SU-DHL-6 (cell line): ENCODE measurements around the gene IFI44.

Experiments used
- H2AFZ ChIP-seq: fragments of 200-600 bp; sonication (generic); 2 replicates; pipeline ENCODE4 v1.6.1; 2014; ENCODE audit warnings: low read depth, mild to moderate bottlenecking, moderate library complexity, mixed read lengths, antibody characterized with exemption, low read length; ENCODE audit not compliant: severe bottlenecking
- H3F3A ChIP-seq: fragments of 200-600 bp; shearing (Covaris generic); 2 replicates; pipeline ENCODE4 v1.6.0; 2016; ENCODE audit warnings: antibody characterized with exemption, mild to moderate bottlenecking; ENCODE audit not compliant: insufficient read depth
- H3K27ac ChIP-seq: fragments of 200-600 bp; sonication (generic); 2 replicates; pipeline ENCODE4 v1.5.1; 2016; ENCODE audit warnings: low read depth, mild to moderate bottlenecking, low read length, moderate library complexity, mixed read lengths
- H3K27me3 ChIP-seq: fragments of 200-600 bp; sonication (generic), shearing (Covaris generic); 2 replicates; pipeline ENCODE4 v1.6.0; 2014; ENCODE audit warnings: mild to moderate bottlenecking, low read length
- H3K36me3 ChIP-seq: fragments of 200-600 bp; sonication (generic); 2 replicates; pipeline ENCODE4 v1.6.1; 2014; ENCODE audit warnings: mild to moderate bottlenecking, low read length, mixed read lengths
- H3K4me2 ChIP-seq: fragments of 300-600, 200-600 bp; shearing (Covaris generic), sonication (generic); 2 replicates; pipeline ENCODE4 v1.6.0; 2014; ENCODE audit warnings: low read length, low read depth, mild to moderate bottlenecking; ENCODE audit not compliant: poor library complexity, severe bottlenecking
- H3K4me3 ChIP-seq: fragments of 200-600 bp; sonication (generic); 2 replicates; pipeline ENCODE4 v1.5.1; 2014; ENCODE audit warnings: antibody characterized with exemption, low read length, mild to moderate bottlenecking, mixed read lengths; ENCODE audit not compliant: insufficient read depth, poor library complexity, severe bottlenecking
- H3K79me2 ChIP-seq: fragments of 200-600 bp; sonication (generic); 2 replicates; pipeline ENCODE4 v1.6.1; 2014; ENCODE audit warnings: mild to moderate bottlenecking, low read length, moderate library complexity; ENCODE audit not compliant: insufficient read depth
- H3K9ac ChIP-seq: fragments of 200-600 bp; sonication (generic); 2 replicates; pipeline ENCODE4 v1.7.0; 2014; ENCODE audit warnings: mild to moderate bottlenecking, low read length
- H3K9me2 ChIP-seq: fragments of 200-600 bp; sonication (generic); replicated peaks from 2 replicates; pipeline ENCODE4 v1.6.1; 2014; ENCODE audit warnings: low read length; ENCODE audit not compliant: insufficient read depth
- H3K9me3 ChIP-seq: fragments of 200-600 bp; sonication (generic); 2 replicates; pipeline ENCODE4 v1.6.1; 2014; ENCODE audit warnings: low read length, mixed read lengths; ENCODE audit not compliant: insufficient read depth
- H4K20me1 ChIP-seq: fragments of 200-600 bp; sonication (generic); 2 replicates; pipeline ENCODE4 v1.6.1; 2014; ENCODE audit warnings: low read depth, mild to moderate bottlenecking, antibody characterized with exemption, low read length, moderate library complexity, mixed read lengths
- EZH2phosphoT487 ChIP-seq: fragments of 200-600 bp; sonication (generic), shearing (Covaris generic); conservative IDR thresholded peaks from 2 replicates; pipeline ENCODE4 v1.6.1; 2018; ENCODE audit warnings: mild to moderate bottlenecking, antibody characterized with exemption, low read length, moderate library complexity, mixed read lengths
- TF ChIP-seq, protein P1 (sequence below): fragments of 200-600 bp; sonication (generic); IDR thresholded peaks from one replicate; pipeline ENCODE4 v1.5.1; 2017; ENCODE audit warnings: antibody characterized with exemption, mild to moderate bottlenecking, low read length, moderate library complexity; ENCODE audit not compliant: insufficient read depth, poor library complexity, severe bottlenecking

Gene IFI44

DNA sequence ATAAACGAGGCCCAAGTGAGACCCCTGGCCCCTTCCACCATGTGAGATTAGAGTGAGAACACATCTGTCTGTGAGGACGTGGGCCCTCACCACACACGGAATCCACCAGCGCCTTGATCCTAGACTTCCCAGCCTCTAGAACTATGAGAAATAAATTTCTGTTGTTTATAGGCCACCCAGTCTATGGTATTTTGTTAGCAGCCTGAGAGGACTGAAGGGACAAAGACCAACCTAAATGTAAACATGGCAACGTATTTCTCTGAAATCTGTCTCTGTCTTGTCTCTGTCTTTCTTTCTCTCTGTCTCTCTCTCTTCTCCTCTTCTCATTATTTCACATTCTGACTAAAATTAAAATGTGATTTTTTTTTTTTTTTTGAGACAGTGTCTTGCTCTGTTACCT, 45.0 kb upstream of the IFI44 start:
- no peaks in the 10 kb centered on the region for H3K36me3 ChIP-seq
- H3K4me2 ChIP-seq = no peak overlapping the region
- H3K27me3 ChIP-seq = no peaks in the 10 kb centered on the region
- no peaks in the 10 kb centered on the region for H4K20me1 ChIP-seq
- no peak overlapping the region for H3K4me3 ChIP-seq
- H3F3A ChIP-seq = no peaks in the 10 kb centered on the region
- TF ChIP-seq, protein P1, sequence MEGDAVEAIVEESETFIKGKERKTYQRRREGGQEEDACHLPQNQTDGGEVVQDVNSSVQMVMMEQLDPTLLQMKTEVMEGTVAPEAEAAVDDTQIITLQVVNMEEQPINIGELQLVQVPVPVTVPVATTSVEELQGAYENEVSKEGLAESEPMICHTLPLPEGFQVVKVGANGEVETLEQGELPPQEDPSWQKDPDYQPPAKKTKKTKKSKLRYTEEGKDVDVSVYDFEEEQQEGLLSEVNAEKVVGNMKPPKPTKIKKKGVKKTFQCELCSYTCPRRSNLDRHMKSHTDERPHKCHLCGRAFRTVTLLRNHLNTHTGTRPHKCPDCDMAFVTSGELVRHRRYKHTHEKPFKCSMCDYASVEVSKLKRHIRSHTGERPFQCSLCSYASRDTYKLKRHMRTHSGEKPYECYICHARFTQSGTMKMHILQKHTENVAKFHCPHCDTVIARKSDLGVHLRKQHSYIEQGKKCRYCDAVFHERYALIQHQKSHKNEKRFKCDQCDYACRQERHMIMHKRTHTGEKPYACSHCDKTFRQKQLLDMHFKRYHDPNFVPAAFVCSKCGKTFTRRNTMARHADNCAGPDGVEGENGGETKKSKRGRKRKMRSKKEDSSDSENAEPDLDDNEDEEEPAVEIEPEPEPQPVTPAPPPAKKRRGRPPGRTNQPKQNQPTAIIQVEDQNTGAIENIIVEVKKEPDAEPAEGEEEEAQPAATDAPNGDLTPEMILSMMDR = no peak
- no peak for TF ChIP-seq EZH2phosphoT487
- H3K9me2 ChIP-seq = no peaks in the 10 kb centered on the region
- H3K27ac ChIP-seq = no peak overlapping the region
- no peak overlapping the region for H3K9ac ChIP-seq
- no peaks in the 10 kb centered on the region for H3K9me3 ChIP-seq
- no peaks in the 10 kb centered on the region for H3K79me2 ChIP-seq
- H2AFZ ChIP-seq = no peak overlapping the region

DNA sequence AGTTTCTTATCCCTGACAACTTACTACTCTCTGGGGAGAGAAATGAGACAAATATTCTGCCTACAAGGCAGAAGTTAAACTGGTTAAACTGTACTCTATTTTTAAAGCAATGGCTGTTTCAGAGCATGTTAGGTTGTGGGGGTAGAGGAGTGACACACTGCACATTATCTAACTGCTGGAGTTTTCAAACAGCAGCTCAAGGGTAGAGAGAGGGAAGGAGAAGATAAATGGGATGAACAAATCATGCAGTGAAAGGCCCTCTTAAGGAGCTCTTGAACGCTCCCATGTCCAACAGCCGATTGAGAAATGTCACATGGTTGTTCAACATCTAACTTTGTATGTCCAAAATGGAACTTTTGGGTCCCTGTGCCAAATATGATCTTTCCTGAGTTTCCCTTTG, 43.4 kb upstream of the IFI44 start:
- H3K9me3 ChIP-seq = no peaks in the 10 kb centered on the region
- no peak overlapping the region for H2AFZ ChIP-seq
- no peaks in the 10 kb centered on the region for H3K79me2 ChIP-seq
- no peaks in the 10 kb centered on the region for H3K27me3 ChIP-seq
- no peaks in the 10 kb centered on the region for H3K9me2 ChIP-seq
- H3F3A ChIP-seq = no peaks in the 10 kb centered on the region
- no peaks in the 10 kb centered on the region for H3K36me3 ChIP-seq
- H4K20me1 ChIP-seq = no peaks in the 10 kb centered on the region
- H3K9ac ChIP-seq = no peak overlapping the region
- no peak overlapping the region for H3K27ac ChIP-seq
- H3K4me3 ChIP-seq = no peak overlapping the region
- H3K4me2 ChIP-seq = no peak overlapping the region
- TF ChIP-seq, protein P1 = no peak
- no peak for TF ChIP-seq EZH2phosphoT487

DNA sequence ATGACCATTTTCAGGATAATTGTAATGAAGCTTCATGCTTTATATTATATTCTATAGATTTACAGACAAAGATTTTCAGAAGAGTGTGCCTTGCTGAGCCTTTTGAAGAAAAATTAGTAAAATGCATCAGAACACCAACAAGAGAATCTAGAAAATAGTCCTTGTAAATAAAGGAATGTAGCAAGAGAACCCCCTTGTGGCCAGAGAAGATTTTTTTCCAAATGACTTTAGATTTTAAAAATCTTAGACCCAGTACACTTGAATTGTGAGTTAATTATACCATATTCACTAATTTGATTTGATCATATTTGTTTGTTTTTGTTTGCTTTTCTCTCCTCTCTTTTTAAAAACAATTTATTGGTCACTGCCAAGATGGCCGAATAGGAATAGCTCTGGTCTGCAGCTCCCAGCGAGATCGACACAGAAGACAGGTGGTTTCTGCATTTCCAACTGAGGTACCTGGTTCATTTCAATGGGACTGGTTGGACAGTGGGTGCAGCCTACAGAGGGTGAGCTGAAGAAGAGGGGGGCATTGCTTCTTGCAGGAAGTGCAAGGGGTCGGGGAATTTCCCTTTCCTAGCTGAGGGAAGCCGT, 42.2 kb upstream of the IFI44 start:
- Histone ChIP-seq H2AFZ (no peak overlapping the region), H3K36me3 (no peaks in the 10 kb centered on the region), H3K27ac (no peak overlapping the region), H3K79me2 (no peaks in the 10 kb centered on the region), H3K4me3 (no peak overlapping the region), H3K9me3 (no peaks in the 10 kb centered on the region), H3K27me3 (no peaks in the 10 kb centered on the region), H3K9me2 (no peaks in the 10 kb centered on the region), H4K20me1 (no peaks in the 10 kb centered on the region), H3K4me2 (no peak overlapping the region), H3K9ac (no peak overlapping the region), H3F3A (no peaks in the 10 kb centered on the region)
- TF ChIP-seq, protein P1 = peak; percentile 26
- no peak for TF ChIP-seq EZH2phosphoT487
